GM13977 (cell line): ENCODE data around the gene WSB1.

Experiments
- DNase-seq: peaks from one replicate; pipeline ENCODE4 v3.0.0; 2012; ENCODE audit warnings: low spot score
- CTCF ChIP-seq: IDR thresholded peaks from 2 replicates; pipeline ENCODE4 v1.5.1; 2012; ENCODE audit warnings: mild to moderate bottlenecking, control low read depth; ENCODE audit not compliant: insufficient read depth; ENCODE audit errors: extremely low read depth, missing control alignments
- in situ Hi-C: fragments of 300-500 bp; cut with MboI; formaldehyde crosslinking; loops from one replicate; pipeline ENCODE4 v1.12.0; 2022; ENCODE audit warnings: low sequenced_read_pairs, low pct_unique_long_range_greater_than_20kb, mixed read lengths, inconsistent platforms; ENCODE audit not compliant: unreplicated experiment

The WSB1 gene

GRCh38 chr17:27284811-27285415 is 9.0 kb upstream of the WSB1 start:
- in situ Hi-C loops = no loop called here
- no peak for DNase-seq
- TF ChIP-seq CTCF = no peak

- in situ Hi-C loops = no loop called here
- TF ChIP-seq CTCF = no peak
- DNase-seq = no peak
Measured at GRCh38 chr17:27285516-27285915, 8.4 kb upstream of the WSB1 start.

- TF ChIP-seq CTCF = no peak
- no peak for DNase-seq
- in situ Hi-C loops = no loop called here
Measured at GRCh38 chr17:27288183-27288582, 5.7 kb upstream of the WSB1 start.

- in situ Hi-C loops = no loop called here
- DNase-seq = no peak
- no peak for TF ChIP-seq CTCF
Measured at GRCh38 chr17:27289856-27290255, 4.1 kb upstream of the WSB1 start.

GRCh38 chr17:27290916-27291598 is 2.9 kb upstream of the WSB1 start:
- no peak for DNase-seq
- TF ChIP-seq CTCF = no peak
- in situ Hi-C loops = no loop called here

GRCh38 chr17:27293359-27293897 is 486 bp upstream of the WSB1 start:
- no peak for DNase-seq
- no peak for TF ChIP-seq CTCF
- in situ Hi-C loops = no loop called here
